Keratinocyte (primary cell): ENCODE results near the gene BFSP2.

Experiments used
- CTCF ChIP-seq, 3 experiments: IDR thresholded peaks in 1 of 3; conservative IDR thresholded peaks in 1 of 3; optimal IDR thresholded peaks in 1 of 3; 2 replicates in 2 of 3; 3 replicates in 1 of 3; pipeline versions ENCODE3 to v1.5.1; 2011; ENCODE audit warnings: low read length in 3 of 3, mild to moderate bottlenecking in 3 of 3, moderate library complexity in 2 of 3, control low read depth in 1 of 3, inconsistent platforms in 1 of 3; ENCODE audit not compliant: insufficient read depth in 2 of 3; ENCODE audit errors: extremely low read depth in 1 of 3
- EZH2 ChIP-seq: IDR thresholded peaks from one replicate; pipeline ENCODE4 v1.6.1; 2012; ENCODE audit warnings: inconsistent platforms, mild to moderate bottlenecking, low read length, moderate library complexity

GRCh38 chr3:133387341-133387740 is 12.5 kb upstream of the BFSP2 start:
- TF ChIP-seq CTCF (optimal IDR thresholded peaks at IDR 0.05 in 1 of 3, IDR thresholded peaks at IDR 0.05 in 1 of 3, conservative IDR thresholded peaks at IDR 0.05 in 1 of 3; ENCODE audit: extremely low read depth in 1 of 3, insufficient read depth in 2 of 3, low read length in 3 of 3) = no peak
- TF ChIP-seq EZH2 = no peak
